Measurements from ENCODE around the gene SCMH1.

Gene SCMH1

GRCh38 chr1:41278076-41278475 is 36.0 kb upstream of the SCMH1 start:
- DNase-seq: no peak
- no peaks in the 10 kb centered on the region for H3K9me3 ChIP-seq (ENCODE audit: control insufficient read depth, low read length)
- H3K4me1 ChIP-seq (ENCODE audit: control insufficient read depth, insufficient read depth, low read length, poor library complexity, severe bottlenecking): no peaks in the 10 kb centered on the region
- no peak overlapping the region for H3K27ac ChIP-seq (ENCODE audit: insufficient read depth, low read length, poor library complexity, severe bottlenecking)
- no peak overlapping the region for H3K4me3 ChIP-seq (ENCODE audit: insufficient read depth, low read depth, low read length, poor library complexity, severe bottlenecking)
- H3K36me3 ChIP-seq (ENCODE audit: control insufficient read depth, insufficient read depth, low read length): no peaks in the 10 kb centered on the region
- H3K27me3 ChIP-seq (replicated peaks; ENCODE audit: control insufficient read depth, insufficient read depth, low read length, poor library complexity, severe bottlenecking): peaks cover 11% of the 10 kb centered on the region

- Histone ChIP-seq H3K27ac (ENCODE audit: insufficient read depth, low read length, poor library complexity, severe bottlenecking) (no peak overlapping the region), H3K4me3 (ENCODE audit: insufficient read depth, low read depth, low read length, poor library complexity, severe bottlenecking) (no peak overlapping the region), H3K9me3 (ENCODE audit: control insufficient read depth, low read length) (no peaks in the 10 kb centered on the region), H3K27me3 (replicated peaks; ENCODE audit: control insufficient read depth, insufficient read depth, low read length, poor library complexity, severe bottlenecking) (peaks cover 5% of the 10 kb centered on the region), H3K36me3 (ENCODE audit: control insufficient read depth, insufficient read depth, low read length) (no peaks in the 10 kb centered on the region), H3K4me1 (ENCODE audit: control insufficient read depth, insufficient read depth, low read length, poor library complexity, severe bottlenecking) (no peaks in the 10 kb centered on the region)
- DNase-seq: no peak
Measured at GRCh38 chr1:41277371-41277975, 35.4 kb upstream of the SCMH1 start.

- H3K4me1 ChIP-seq (ENCODE audit: control insufficient read depth, insufficient read depth, low read length, poor library complexity, severe bottlenecking): no peaks in the 10 kb centered on the region
- no peaks in the 10 kb centered on the region for H3K36me3 ChIP-seq (ENCODE audit: control insufficient read depth, insufficient read depth, low read length)
- H3K4me3 ChIP-seq (ENCODE audit: insufficient read depth, low read depth, low read length, poor library complexity, severe bottlenecking): no peak overlapping the region
- DNase-seq: no peak
- H3K9me3 ChIP-seq (ENCODE audit: control insufficient read depth, low read length): no peaks in the 10 kb centered on the region
- H3K27me3 ChIP-seq (replicated peaks; ENCODE audit: control insufficient read depth, insufficient read depth, low read length, poor library complexity, severe bottlenecking): peaks cover 5% of the 10 kb centered on the region
- no peak overlapping the region for H3K27ac ChIP-seq (ENCODE audit: insufficient read depth, low read length, poor library complexity, severe bottlenecking)
Measured at GRCh38 chr1:41275831-41276230, 33.7 kb upstream of the SCMH1 start.

GRCh38 chr1:41274752-41275545 is 32.8 kb upstream of the SCMH1 start:
- Histone ChIP-seq H3K36me3 (ENCODE audit: control insufficient read depth, insufficient read depth, low read length) (no peaks in the 10 kb centered on the region), H3K27me3 (replicated peaks; ENCODE audit: control insufficient read depth, insufficient read depth, low read length, poor library complexity, severe bottlenecking) (peaks cover 5% of the 10 kb centered on the region), H3K4me3 (ENCODE audit: insufficient read depth, low read depth, low read length, poor library complexity, severe bottlenecking) (no peak overlapping the region), H3K27ac (ENCODE audit: insufficient read depth, low read length, poor library complexity, severe bottlenecking) (no peak overlapping the region), H3K4me1 (ENCODE audit: control insufficient read depth, insufficient read depth, low read length, poor library complexity, severe bottlenecking) (no peaks in the 10 kb centered on the region), H3K9me3 (ENCODE audit: control insufficient read depth, low read length) (no peaks in the 10 kb centered on the region)
- no peak for DNase-seq

- Histone ChIP-seq H3K9me3 (ENCODE audit: control insufficient read depth, low read length) (no peaks in the 10 kb centered on the region), H3K4me1 (ENCODE audit: control insufficient read depth, insufficient read depth, low read length, poor library complexity, severe bottlenecking) (no peaks in the 10 kb centered on the region), H3K36me3 (ENCODE audit: control insufficient read depth, insufficient read depth, low read length) (no peaks in the 10 kb centered on the region), H3K27ac (ENCODE audit: insufficient read depth, low read length, poor library complexity, severe bottlenecking) (no peak overlapping the region), H3K4me3 (ENCODE audit: insufficient read depth, low read depth, low read length, poor library complexity, severe bottlenecking) (no peak overlapping the region), H3K27me3 (replicated peaks; ENCODE audit: control insufficient read depth, insufficient read depth, low read length, poor library complexity, severe bottlenecking) (peaks cover 5% of the 10 kb centered on the region)
- no peak for DNase-seq
Measured at GRCh38 chr1:41272601-41273000, 30.5 kb upstream of the SCMH1 start.

GRCh38 chr1:41268154-41268770 is 26.2 kb upstream of the SCMH1 start:
- H3K36me3 ChIP-seq (ENCODE audit: control insufficient read depth, insufficient read depth, low read length): no peaks in the 10 kb centered on the region
- no peaks in the 10 kb centered on the region for H3K9me3 ChIP-seq (ENCODE audit: control insufficient read depth, low read length)
- peak; percentile 29 to 55 (median 36) for DNase-seq
- no peaks in the 10 kb centered on the region for H3K4me1 ChIP-seq (ENCODE audit: control insufficient read depth, insufficient read depth, low read length, poor library complexity, severe bottlenecking)
- H3K27ac ChIP-seq (ENCODE audit: insufficient read depth, low read length, poor library complexity, severe bottlenecking): no peak overlapping the region
- no peak overlapping the region for H3K4me3 ChIP-seq (ENCODE audit: insufficient read depth, low read depth, low read length, poor library complexity, severe bottlenecking)
- no peaks in the 10 kb centered on the region for H3K27me3 ChIP-seq (replicated peaks; ENCODE audit: control insufficient read depth, insufficient read depth, low read length, poor library complexity, severe bottlenecking)

- Histone ChIP-seq H3K27me3 (replicated peaks; ENCODE audit: control insufficient read depth, insufficient read depth, low read length, poor library complexity, severe bottlenecking) (peaks cover 4% of the 10 kb centered on the region), H3K9me3 (ENCODE audit: control insufficient read depth, low read length) (no peaks in the 10 kb centered on the region), H3K27ac (ENCODE audit: insufficient read depth, low read length, poor library complexity, severe bottlenecking) (no peak overlapping the region), H3K36me3 (ENCODE audit: control insufficient read depth, insufficient read depth, low read length) (no peaks in the 10 kb centered on the region), H3K4me1 (ENCODE audit: control insufficient read depth, insufficient read depth, low read length, poor library complexity, severe bottlenecking) (no peaks in the 10 kb centered on the region), H3K4me3 (ENCODE audit: insufficient read depth, low read depth, low read length, poor library complexity, severe bottlenecking) (no peak overlapping the region)
- DNase-seq: no peak
Measured at GRCh38 chr1:41261926-41262618, 20.0 kb upstream of the SCMH1 start.

- no peak for DNase-seq
- Histone ChIP-seq H3K27me3 (replicated peaks; ENCODE audit: control insufficient read depth, insufficient read depth, low read length, poor library complexity, severe bottlenecking) (peaks cover 4% of the 10 kb centered on the region), H3K4me1 (ENCODE audit: control insufficient read depth, insufficient read depth, low read length, poor library complexity, severe bottlenecking) (no peaks in the 10 kb centered on the region), H3K9me3 (ENCODE audit: control insufficient read depth, low read length) (no peaks in the 10 kb centered on the region), H3K4me3 (ENCODE audit: insufficient read depth, low read depth, low read length, poor library complexity, severe bottlenecking) (no peak overlapping the region), H3K36me3 (ENCODE audit: control insufficient read depth, insufficient read depth, low read length) (no peaks in the 10 kb centered on the region), H3K27ac (ENCODE audit: insufficient read depth, low read length, poor library complexity, severe bottlenecking) (no peak overlapping the region)
Measured at GRCh38 chr1:41260768-41261167, 18.7 kb upstream of the SCMH1 start.

GRCh38 chr1:41259221-41259620 is 17.1 kb upstream of the SCMH1 start:
- no peak overlapping the region for H3K27ac ChIP-seq (ENCODE audit: insufficient read depth, low read length, poor library complexity, severe bottlenecking)
- no peak overlapping the region for H3K4me3 ChIP-seq (ENCODE audit: insufficient read depth, low read depth, low read length, poor library complexity, severe bottlenecking)
- no peak for DNase-seq
- H3K27me3 ChIP-seq (replicated peaks; ENCODE audit: control insufficient read depth, insufficient read depth, low read length, poor library complexity, severe bottlenecking): peaks cover 4% of the 10 kb centered on the region
- no peaks in the 10 kb centered on the region for H3K36me3 ChIP-seq (ENCODE audit: control insufficient read depth, insufficient read depth, low read length)
- H3K9me3 ChIP-seq (ENCODE audit: control insufficient read depth, low read length): no peaks in the 10 kb centered on the region
- H3K4me1 ChIP-seq (ENCODE audit: control insufficient read depth, insufficient read depth, low read length, poor library complexity, severe bottlenecking): no peaks in the 10 kb centered on the region

GRCh38 chr1:41255978-41256377 is 13.9 kb upstream of the SCMH1 start:
- Histone ChIP-seq H3K36me3 (ENCODE audit: control insufficient read depth, insufficient read depth, low read length) (no peaks in the 10 kb centered on the region), H3K4me3 (ENCODE audit: insufficient read depth, low read depth, low read length, poor library complexity, severe bottlenecking) (no peak overlapping the region), H3K4me1 (ENCODE audit: control insufficient read depth, insufficient read depth, low read length, poor library complexity, severe bottlenecking) (no peaks in the 10 kb centered on the region), H3K27me3 (replicated peaks; ENCODE audit: control insufficient read depth, insufficient read depth, low read length, poor library complexity, severe bottlenecking) (peaks cover 4% of the 10 kb centered on the region), H3K9me3 (ENCODE audit: control insufficient read depth, low read length) (no peaks in the 10 kb centered on the region), H3K27ac (ENCODE audit: insufficient read depth, low read length, poor library complexity, severe bottlenecking) (no peak overlapping the region)
- no peak for DNase-seq
